ENCODE data around the gene MAML1. TPM values are rescaled to one million over a fixed set of nuclear protein-coding genes. Genes with fewer than 3 reads are reported as not detected.

Gene MAML1
- polyA plus RNA-seq, 1 of the 3 experiments (the other 2 are of a cell fraction), result 8.1 TPM

- H3K27ac ChIP-seq (ENCODE audit: low read depth in 2 of 2, low read length in 1 of 2), result no peak overlapping the region; a peak in 1 of 4 replicates
- DNase-seq, result no peak
- ChIA-PET POLR2A (no interaction called here), CTCF (no interaction called here)
- H3K9me3 ChIP-seq, result no peaks in the 10 kb centered on the region
- no peak overlapping the region for H2AFZ ChIP-seq (ENCODE audit: low read depth)
- peaks cover 73% of the 10 kb centered on the region for H3K79me2 ChIP-seq (ENCODE audit: insufficient read depth)
- peaks cover 16 to 23% of the 10 kb centered on the region in 2 experiments; a peak in 3 of 4 replicates for H3K4me1 ChIP-seq (ENCODE audit: control insufficient read depth in 1 of 2, insufficient read depth in 2 of 2, low read depth in 1 of 2, low read length in 1 of 2)
- H3K4me2 ChIP-seq, result peak overlapping the region; percentile 99
- no peak for TF ChIP-seq USF1 (IDR thresholded peaks at IDR 0.05; ENCODE audit: borderline replicate concordance, low read depth)
- no peak for TF ChIP-seq POLR2AphosphoS5 (IDR thresholded peaks at IDR 0.05; ENCODE audit: low read depth, low read length)
- no peak for TF ChIP-seq EP300 (IDR thresholded peaks at IDR 0.05; ENCODE audit: borderline replicate concordance in 1 of 2, low read depth in 1 of 2, low read length in 1 of 2)
- TF ChIP-seq CTCF (IDR thresholded peaks at IDR 0.05), result no peak
- no peak for TF ChIP-seq RFX5 (IDR thresholded peaks at IDR 0.05; ENCODE audit: low read length)
- TF ChIP-seq IRF3 (IDR thresholded peaks at IDR 0.05; ENCODE audit: low read depth, low read length), result no peak
- no peak for TF ChIP-seq PBX3 (IDR thresholded peaks at IDR 0.05)
- no peak for TF ChIP-seq MAX (IDR thresholded peaks at IDR 0.05; ENCODE audit: low read depth)
- TF ChIP-seq NRF1 (IDR thresholded peaks at IDR 0.05; ENCODE audit: low read depth, low read length), result no peak
- H3K9me2 ChIP-seq, result no peaks in the 10 kb centered on the region
- H4K20me1 ChIP-seq (ENCODE audit: insufficient read depth), result peaks cover 37% of the 10 kb centered on the region
- H3K9ac ChIP-seq, result peak overlapping the region; percentile 72; the same call in 1 of the 2 replicates
- H3K4me3 ChIP-seq (ENCODE audit: low read depth in 2 of 2, low read length in 1 of 2), result peak overlapping the region; percentile 72 to 88; a peak in 3 of 4 replicates
- no peaks in the 10 kb centered on the region for H3K27me3 ChIP-seq (ENCODE audit: insufficient read depth)
- 100% methylated on average over 7 of the region's 8 CpGs for WGBS (ENCODE audit: low lambda C conversion rate)
- H3K36me3 ChIP-seq (replicated peaks in 1 of 2; ENCODE audit: control insufficient read depth in 1 of 2, insufficient read depth in 2 of 2, low read length in 1 of 2), result peaks cover 0 to 27% of the 10 kb centered on the region in 2 experiments
- peaks cover 9% of the 10 kb centered on the region for H3F3A ChIP-seq (replicated peaks; ENCODE audit: insufficient read depth)
These were observed 71.9 kb downstream of the MAML1 start for GRCh38 chr5:179804555-179804947.

GRCh38 chr5:179805070-179805528, 72.5 kb downstream of the MAML1 start:
- peak; percentile 46 for DNase-seq
- Histone ChIP-seq H3K27me3 (ENCODE audit: insufficient read depth) (no peaks in the 10 kb centered on the region), H4K20me1 (ENCODE audit: insufficient read depth) (peaks cover 37% of the 10 kb centered on the region), H2AFZ (ENCODE audit: low read depth) (no peak overlapping the region), H3K4me3 (ENCODE audit: low read depth in 2 of 2, low read length in 1 of 2) (peak overlapping the region; percentile 72 to 88), H3K9ac (peak overlapping the region; percentile 72), H3K36me3 (replicated peaks in 1 of 2; ENCODE audit: control insufficient read depth in 1 of 2, insufficient read depth in 2 of 2, low read length in 1 of 2) (peaks cover 0 to 22% of the 10 kb centered on the region in 2 experiments), H3F3A (replicated peaks; ENCODE audit: insufficient read depth) (peaks cover 9% of the 10 kb centered on the region), H3K4me2 (peak overlapping the region; percentile 99), H3K4me1 (ENCODE audit: control insufficient read depth in 1 of 2, insufficient read depth in 2 of 2, low read depth in 1 of 2, low read length in 1 of 2) (peaks cover 16 to 23% of the 10 kb centered on the region in 2 experiments; a peak in 3 of 4 replicates), H3K9me2 (no peaks in the 10 kb centered on the region), H3K9me3 (no peaks in the 10 kb centered on the region), H3K79me2 (ENCODE audit: insufficient read depth) (peaks cover 76% of the 10 kb centered on the region), H3K27ac (ENCODE audit: low read depth in 2 of 2, low read length in 1 of 2) (peak overlapping the region; percentile 20 to 84; a peak in 1 of 4 replicates)
- 70% methylated on average over 2 of the region's 9 CpGs for WGBS (ENCODE audit: low lambda C conversion rate)
- TF ChIP-seq RXRA (IDR thresholded peaks at IDR 0.05; ENCODE audit: borderline replicate concordance, low read depth) (no peak), YY1 (IDR thresholded peaks at IDR 0.05; ENCODE audit: low read depth) (no peak), MEF2A (IDR thresholded peaks at IDR 0.05; ENCODE audit: borderline replicate concordance, low read depth) (no peak), FOXJ3 (CRISPR knock-in tag; IDR thresholded peaks at IDR 0.05) (no peak), TCF12 (IDR thresholded peaks at IDR 0.05) (no peak), GABPA (IDR thresholded peaks at IDR 0.05; ENCODE audit: low read depth) (no peak), USF1 (IDR thresholded peaks at IDR 0.05; ENCODE audit: borderline replicate concordance, low read depth) (no peak), NRF1 (IDR thresholded peaks at IDR 0.05; ENCODE audit: low read depth, low read length) (no peak)
- ChIA-PET CTCF (interaction anchor here (1.2 to 3.7 kb wide), 2 partner anchors 9 to 17 kb away, joined by 3 to 24 read pairs; no protein-coding TSS in a partner anchor), POLR2A (interaction anchor here (0.9 to 1.3 kb wide), 2 partner anchors 8 to 15 kb away, joined by 3 to 6 read pairs; partner anchors contain the start of gene SQSTM1)

All from SK-N-SH (cell line).